ENCODE measurements around the gene SLC16A8. TPM values are rescaled to one million over a fixed set of nuclear protein-coding genes. Genes with fewer than 3 reads are reported as not detected.
"Not testable (repeated sequence)": the region's sequence is repeated elsewhere in the genome, so short reads cannot be mapped to it uniquely, and the experiment has no call there.

The SLC16A8 gene
- total RNA-seq, 1 donor from 2014 or later, result 1.0 TPM

DNA sequence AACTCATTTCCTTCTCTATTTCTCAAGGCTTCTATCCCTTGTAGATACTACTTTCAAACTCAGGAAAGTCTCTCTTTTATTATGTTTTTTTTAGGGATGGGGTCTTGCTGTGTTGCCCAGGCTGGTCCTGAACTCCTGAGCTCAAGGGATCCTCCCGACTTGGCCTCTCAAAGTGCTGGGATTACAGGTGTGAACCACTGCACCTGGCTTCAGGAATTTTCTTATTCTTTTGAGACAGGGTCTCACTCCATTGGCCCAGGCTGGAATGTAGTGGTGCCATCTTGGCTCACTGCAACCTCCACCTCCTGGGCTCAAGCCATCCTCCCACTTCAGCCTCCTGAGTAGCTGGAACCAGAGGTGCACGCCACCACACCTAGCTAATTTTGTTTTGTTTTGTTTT, 4.8 kb downstream of the SLC16A8 start:
- not testable (repeated sequence) for H3K9me3 ChIP-seq (ENCODE audit: control insufficient read depth in 3 of 3, low read length in 3 of 3); H3K9ac ChIP-seq (ENCODE audit: low read depth in 1 of 3, low read length in 3 of 3); H3K27ac ChIP-seq (ENCODE audit: low read depth, low read length); H3K4me3 ChIP-seq (ENCODE audit: low read length in 3 of 3)
- Histone ChIP-seq H3K27me3 (ENCODE audit: control insufficient read depth in 3 of 3, insufficient read depth in 3 of 3, low read length in 3 of 3) (peaks cover 15 to 30% (median 23%) of the 10 kb centered on the region in 3 donors), H3K4me1 (ENCODE audit: control insufficient read depth in 3 of 3, insufficient read depth in 3 of 3, low read length in 3 of 3) (peaks cover 12 to 16% (median 13%) of the 10 kb centered on the region in 3 donors), H3K36me3 (ENCODE audit: control insufficient read depth in 3 of 3, insufficient read depth in 3 of 3, low read length in 3 of 3) (peaks cover 6 to 11% (median 8%) of the 10 kb centered on the region in 3 donors)

DNA sequence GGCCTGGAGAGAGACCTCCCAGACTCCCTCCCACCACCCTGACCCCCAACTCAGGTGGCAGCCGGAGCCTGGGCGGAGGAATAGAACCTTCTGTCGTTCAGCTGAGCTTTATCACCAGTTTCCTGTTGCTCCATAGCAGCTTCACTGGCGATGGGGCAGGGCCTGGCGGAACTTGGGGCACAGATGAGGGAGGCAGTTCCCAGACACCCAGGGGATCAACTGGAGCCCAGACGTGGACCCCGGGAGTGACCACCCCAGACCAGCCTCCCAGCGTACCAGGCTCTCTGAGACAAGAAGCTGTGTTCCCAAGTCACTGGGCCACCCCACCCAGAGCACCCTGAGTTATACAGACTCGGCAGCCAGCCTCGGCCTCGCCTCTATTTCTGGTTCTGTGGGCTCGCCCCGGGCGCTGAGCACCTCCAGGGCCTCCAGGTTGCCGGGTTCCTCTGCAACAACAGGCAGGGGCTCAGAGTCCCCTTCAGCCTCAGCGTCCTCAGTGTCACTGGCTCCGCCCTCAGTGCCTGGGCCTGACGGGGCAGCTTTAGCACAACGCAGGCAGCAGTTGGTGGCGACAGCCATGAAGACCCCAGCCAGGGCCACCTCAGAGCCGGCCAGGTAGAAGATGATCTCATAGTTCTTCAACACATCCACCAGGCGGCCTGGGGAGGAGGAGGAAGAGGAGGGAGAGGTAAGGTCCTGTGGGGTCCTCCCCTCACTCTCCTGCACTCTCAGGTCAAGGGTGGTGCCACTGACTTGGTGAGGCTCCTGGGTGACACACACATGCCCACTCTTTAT, 5.7 kb downstream of the SLC16A8 start:
- Histone ChIP-seq H3K27me3 (ENCODE audit: control insufficient read depth in 3 of 3, insufficient read depth in 3 of 3, low read length in 3 of 3) (peaks cover 15 to 27% (median 21%) of the 10 kb centered on the region in 3 donors), H3K4me1 (ENCODE audit: control insufficient read depth in 3 of 3, insufficient read depth in 3 of 3, low read length in 3 of 3) (peaks cover 12 to 16% (median 13%) of the 10 kb centered on the region in 3 donors), H3K36me3 (ENCODE audit: control insufficient read depth in 3 of 3, insufficient read depth in 3 of 3, low read length in 3 of 3) (peaks cover 8 to 18% (median 14%) of the 10 kb centered on the region in 3 donors), H3K4me3 (ENCODE audit: low read length in 3 of 3) (no peak overlapping the region), H3K27ac (ENCODE audit: low read depth, low read length) (no peak overlapping the region), H3K9me3 (ENCODE audit: control insufficient read depth in 3 of 3, low read length in 3 of 3) (no peaks in the 10 kb centered on the region), H3K9ac (ENCODE audit: low read depth in 1 of 3, low read length in 3 of 3) (no peak overlapping the region)

- no peak overlapping the region for H3K9ac ChIP-seq (ENCODE audit: low read depth in 1 of 3, low read length in 3 of 3)
- H3K27ac ChIP-seq (ENCODE audit: low read depth, low read length), result no peak overlapping the region
- peaks cover 13 to 24% (median 20%) of the 10 kb centered on the region in 3 donors for H3K36me3 ChIP-seq (ENCODE audit: control insufficient read depth in 3 of 3, insufficient read depth in 3 of 3, low read length in 3 of 3)
- H3K27me3 ChIP-seq (ENCODE audit: control insufficient read depth in 3 of 3, insufficient read depth in 3 of 3, low read length in 3 of 3), result peaks cover 12 to 21% (median 15%) of the 10 kb centered on the region in 3 donors
- no peaks in the 10 kb centered on the region for H3K9me3 ChIP-seq (ENCODE audit: control insufficient read depth in 3 of 3, low read length in 3 of 3)
- H3K4me3 ChIP-seq (ENCODE audit: low read length in 3 of 3), result no peak overlapping the region
- peaks cover 12 to 16% (median 13%) of the 10 kb centered on the region in 3 donors for H3K4me1 ChIP-seq (ENCODE audit: control insufficient read depth in 3 of 3, insufficient read depth in 3 of 3, low read length in 3 of 3)
These were observed 6.4 kb downstream of the SLC16A8 start for GRCh38 chr22:38077595-38077994.

DNA sequence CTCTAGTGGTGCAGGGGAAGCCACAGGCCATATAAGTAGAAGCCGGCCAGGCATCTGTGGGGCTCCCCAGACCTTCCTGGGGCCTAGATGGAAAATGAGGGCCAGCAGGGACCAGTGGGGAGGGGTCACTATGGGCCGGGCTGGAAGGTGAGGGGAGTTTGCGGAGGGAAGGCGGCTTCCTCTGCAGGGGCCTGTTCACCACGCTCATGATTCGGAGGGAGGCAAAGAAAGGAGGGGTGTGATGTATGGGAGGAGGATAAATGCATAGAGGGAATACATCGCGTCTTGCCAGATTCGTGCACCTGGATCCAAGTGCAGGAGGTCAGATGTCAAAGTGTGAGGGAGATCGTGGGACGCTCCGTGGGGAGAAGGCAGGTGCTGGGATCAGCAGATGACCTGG, 6.9 kb downstream of the SLC16A8 start:
- peaks cover 12 to 14% (median 14%) of the 10 kb centered on the region in 3 donors for H3K4me1 ChIP-seq (ENCODE audit: control insufficient read depth in 3 of 3, insufficient read depth in 3 of 3, low read length in 3 of 3)
- H3K4me3 ChIP-seq (ENCODE audit: low read length in 3 of 3), result no peak overlapping the region
- no peak overlapping the region for H3K9ac ChIP-seq (ENCODE audit: low read depth in 1 of 3, low read length in 3 of 3)
- peaks cover 7 to 16% (median 14%) of the 10 kb centered on the region in 3 donors for H3K27me3 ChIP-seq (ENCODE audit: control insufficient read depth in 3 of 3, insufficient read depth in 3 of 3, low read length in 3 of 3)
- no peak overlapping the region for H3K27ac ChIP-seq (ENCODE audit: low read depth, low read length)
- peaks cover 15 to 27% (median 23%) of the 10 kb centered on the region in 3 donors for H3K36me3 ChIP-seq (ENCODE audit: control insufficient read depth in 3 of 3, insufficient read depth in 3 of 3, low read length in 3 of 3)
- no peaks in the 10 kb centered on the region for H3K9me3 ChIP-seq (ENCODE audit: control insufficient read depth in 3 of 3, low read length in 3 of 3)

- Histone ChIP-seq H3K9me3 (ENCODE audit: control insufficient read depth in 3 of 3, low read length in 3 of 3) (no peaks in the 10 kb centered on the region), H3K27me3 (ENCODE audit: control insufficient read depth in 3 of 3, insufficient read depth in 3 of 3, low read length in 3 of 3) (peaks cover 0 to 8% (median 5%) of the 10 kb centered on the region in 3 donors), H3K9ac (ENCODE audit: low read depth in 1 of 3, low read length in 3 of 3) (no peak overlapping the region), H3K4me1 (ENCODE audit: control insufficient read depth in 3 of 3, insufficient read depth in 3 of 3, low read length in 3 of 3) (peaks cover 3 to 17% (median 9%) of the 10 kb centered on the region in 3 donors), H3K27ac (ENCODE audit: low read depth, low read length) (no peak overlapping the region), H3K4me3 (ENCODE audit: low read length in 3 of 3) (no peak overlapping the region), H3K36me3 (ENCODE audit: control insufficient read depth in 3 of 3, insufficient read depth in 3 of 3, low read length in 3 of 3) (peaks cover 17 to 33% (median 23%) of the 10 kb centered on the region in 3 donors)
These were observed 8.0 kb downstream of the SLC16A8 start for GRCh38 chr22:38075961-38076360.

- Histone ChIP-seq H3K27ac (ENCODE audit: low read depth, low read length) (no peak overlapping the region), H3K4me1 (ENCODE audit: control insufficient read depth in 3 of 3, insufficient read depth in 3 of 3, low read length in 3 of 3) (peaks cover 7 to 20% (median 11%) of the 10 kb centered on the region in 3 donors), H3K9me3 (ENCODE audit: control insufficient read depth in 3 of 3, low read length in 3 of 3) (no peaks in the 10 kb centered on the region), H3K4me3 (ENCODE audit: low read length in 3 of 3) (no peak overlapping the region), H3K36me3 (ENCODE audit: control insufficient read depth in 3 of 3, insufficient read depth in 3 of 3, low read length in 3 of 3) (peaks cover 17 to 33% (median 23%) of the 10 kb centered on the region in 3 donors), H3K9ac (ENCODE audit: low read depth in 1 of 3, low read length in 3 of 3) (no peak overlapping the region), H3K27me3 (ENCODE audit: control insufficient read depth in 3 of 3, insufficient read depth in 3 of 3, low read length in 3 of 3) (peaks cover 0 to 2% (median 0%) of the 10 kb centered on the region in 3 donors)
These were observed 8.7 kb downstream of the SLC16A8 start for GRCh38 chr22:38075105-38075825.

GRCh38 chr22:38074181-38075104, 9.5 kb downstream of the SLC16A8 start:
- H3K27me3 ChIP-seq (ENCODE audit: control insufficient read depth in 3 of 3, insufficient read depth in 3 of 3, low read length in 3 of 3), result no peaks in the 10 kb centered on the region
- H3K27ac ChIP-seq (ENCODE audit: low read depth, low read length), result no peak overlapping the region
- H3K4me1 ChIP-seq (ENCODE audit: control insufficient read depth in 3 of 3, insufficient read depth in 3 of 3, low read length in 3 of 3), result peaks cover 13 to 27% (median 18%) of the 10 kb centered on the region in 3 donors
- peaks cover 17 to 33% (median 23%) of the 10 kb centered on the region in 3 donors for H3K36me3 ChIP-seq (ENCODE audit: control insufficient read depth in 3 of 3, insufficient read depth in 3 of 3, low read length in 3 of 3)
- no peak overlapping the region for H3K9ac ChIP-seq (ENCODE audit: low read depth in 1 of 3, low read length in 3 of 3)
- no peak overlapping the region for H3K4me3 ChIP-seq (ENCODE audit: low read length in 3 of 3)
- H3K9me3 ChIP-seq (ENCODE audit: control insufficient read depth in 3 of 3, low read length in 3 of 3), result no peaks in the 10 kb centered on the region

- Histone ChIP-seq H3K9ac (ENCODE audit: low read depth in 1 of 3, low read length in 3 of 3) (no peak overlapping the region), H3K4me3 (ENCODE audit: low read length in 3 of 3) (no peak overlapping the region), H3K27me3 (ENCODE audit: control insufficient read depth in 3 of 3, insufficient read depth in 3 of 3, low read length in 3 of 3) (no peaks in the 10 kb centered on the region), H3K36me3 (ENCODE audit: control insufficient read depth in 3 of 3, insufficient read depth in 3 of 3, low read length in 3 of 3) (peaks cover 17 to 33% (median 23%) of the 10 kb centered on the region in 3 donors), H3K9me3 (ENCODE audit: control insufficient read depth in 3 of 3, low read length in 3 of 3) (no peaks in the 10 kb centered on the region), H3K27ac (ENCODE audit: low read depth, low read length) (no peak overlapping the region), H3K4me1 (ENCODE audit: control insufficient read depth in 3 of 3, insufficient read depth in 3 of 3, low read length in 3 of 3) (peaks cover 16 to 36% (median 25%) of the 10 kb centered on the region in 3 donors)
These were observed 10.5 kb downstream of the SLC16A8 start for GRCh38 chr22:38073150-38074130.
